ENCODE results near the gene DNAH8.

DNA sequence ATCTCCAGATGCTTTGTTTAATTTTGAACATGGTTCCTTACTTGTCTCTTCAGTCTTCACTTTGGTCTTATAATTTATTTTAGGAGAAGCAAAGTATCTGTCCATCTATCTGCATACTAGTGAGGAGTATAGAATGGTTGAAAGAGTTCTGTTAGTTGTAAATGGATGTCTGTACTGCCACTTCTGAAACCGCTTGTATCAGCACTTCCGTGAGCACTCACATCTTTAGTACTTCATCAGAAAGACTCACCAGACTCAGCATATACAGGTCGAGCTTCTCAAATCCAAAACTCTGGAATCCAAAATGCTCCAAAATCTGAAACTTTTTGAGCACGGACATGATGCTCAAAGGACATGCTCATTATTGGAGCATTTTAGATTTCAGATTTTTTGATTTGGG is 191.5 kb downstream of the DNAH8 start:
- TF ChIP-seq MAX (IDR thresholded peaks at IDR 0.05; ENCODE audit: insufficient read depth, insufficient read length) (no peak), MYC (IDR thresholded peaks at IDR 0.05; ENCODE audit: low read depth, low read length) (no peak), EZH2 (IDR thresholded peaks at IDR 0.05; ENCODE audit: borderline replicate concordance, low read depth, low read length, severe bottlenecking) (no peak), POLR2AphosphoS5 (IDR thresholded peaks at IDR 0.05; ENCODE audit: insufficient read depth, low read depth, low read length) (no peak), POLR2A (IDR thresholded peaks at IDR 0.05; ENCODE audit: low read depth, low read length) (no peak), FOS (IDR thresholded peaks at IDR 0.05; ENCODE audit: borderline replicate concordance, insufficient read depth, low read length) (no peak), JUN (IDR thresholded peaks at IDR 0.05; ENCODE audit: borderline replicate concordance, insufficient read depth, insufficient read length, low read depth) (no peak), GATA2 (IDR thresholded peaks at IDR 0.05; ENCODE audit: insufficient read depth, insufficient read length, low read depth, low read length) (no peak)
- TF ChIP-seq, protein P1, sequence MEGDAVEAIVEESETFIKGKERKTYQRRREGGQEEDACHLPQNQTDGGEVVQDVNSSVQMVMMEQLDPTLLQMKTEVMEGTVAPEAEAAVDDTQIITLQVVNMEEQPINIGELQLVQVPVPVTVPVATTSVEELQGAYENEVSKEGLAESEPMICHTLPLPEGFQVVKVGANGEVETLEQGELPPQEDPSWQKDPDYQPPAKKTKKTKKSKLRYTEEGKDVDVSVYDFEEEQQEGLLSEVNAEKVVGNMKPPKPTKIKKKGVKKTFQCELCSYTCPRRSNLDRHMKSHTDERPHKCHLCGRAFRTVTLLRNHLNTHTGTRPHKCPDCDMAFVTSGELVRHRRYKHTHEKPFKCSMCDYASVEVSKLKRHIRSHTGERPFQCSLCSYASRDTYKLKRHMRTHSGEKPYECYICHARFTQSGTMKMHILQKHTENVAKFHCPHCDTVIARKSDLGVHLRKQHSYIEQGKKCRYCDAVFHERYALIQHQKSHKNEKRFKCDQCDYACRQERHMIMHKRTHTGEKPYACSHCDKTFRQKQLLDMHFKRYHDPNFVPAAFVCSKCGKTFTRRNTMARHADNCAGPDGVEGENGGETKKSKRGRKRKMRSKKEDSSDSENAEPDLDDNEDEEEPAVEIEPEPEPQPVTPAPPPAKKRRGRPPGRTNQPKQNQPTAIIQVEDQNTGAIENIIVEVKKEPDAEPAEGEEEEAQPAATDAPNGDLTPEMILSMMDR (IDR thresholded peaks at IDR 0.05; ENCODE audit: extremely low read depth in 1 of 2, insufficient read depth in 1 of 2, low read depth in 1 of 2, low read length in 2 of 2), result no peak
